Middle frontal gyrus (tissue), 1 donor: ENCODE results near the gene FFAR3.

Experiments
- DNase-seq: peaks from one replicate; pipeline ENCODE4 v3.0.0-alpha.2; 2015; ENCODE audit warnings: low spot score; ENCODE audit errors: extremely low spot score

FFAR3 gene

DNA sequence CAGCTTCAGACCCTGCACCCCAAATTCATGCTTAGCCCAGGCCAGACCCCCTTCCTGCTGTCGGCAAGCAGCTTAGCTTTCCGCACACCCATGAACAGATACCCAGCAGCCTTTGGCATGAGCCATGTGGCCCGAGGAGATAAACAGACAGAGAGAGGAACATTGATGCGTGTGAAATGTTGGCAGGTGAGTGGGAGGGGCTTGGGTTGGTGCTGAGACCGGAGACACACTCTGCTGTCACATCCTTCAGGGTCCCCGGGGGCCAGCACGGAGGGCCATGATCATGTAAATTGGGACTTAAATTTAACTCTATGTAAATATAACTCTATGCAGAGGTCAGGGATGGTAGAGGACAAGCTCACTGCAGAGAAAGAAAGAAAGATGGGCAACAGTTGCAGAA is 27.8 kb upstream of the FFAR3 start:
- no peak for DNase-seq

DNA sequence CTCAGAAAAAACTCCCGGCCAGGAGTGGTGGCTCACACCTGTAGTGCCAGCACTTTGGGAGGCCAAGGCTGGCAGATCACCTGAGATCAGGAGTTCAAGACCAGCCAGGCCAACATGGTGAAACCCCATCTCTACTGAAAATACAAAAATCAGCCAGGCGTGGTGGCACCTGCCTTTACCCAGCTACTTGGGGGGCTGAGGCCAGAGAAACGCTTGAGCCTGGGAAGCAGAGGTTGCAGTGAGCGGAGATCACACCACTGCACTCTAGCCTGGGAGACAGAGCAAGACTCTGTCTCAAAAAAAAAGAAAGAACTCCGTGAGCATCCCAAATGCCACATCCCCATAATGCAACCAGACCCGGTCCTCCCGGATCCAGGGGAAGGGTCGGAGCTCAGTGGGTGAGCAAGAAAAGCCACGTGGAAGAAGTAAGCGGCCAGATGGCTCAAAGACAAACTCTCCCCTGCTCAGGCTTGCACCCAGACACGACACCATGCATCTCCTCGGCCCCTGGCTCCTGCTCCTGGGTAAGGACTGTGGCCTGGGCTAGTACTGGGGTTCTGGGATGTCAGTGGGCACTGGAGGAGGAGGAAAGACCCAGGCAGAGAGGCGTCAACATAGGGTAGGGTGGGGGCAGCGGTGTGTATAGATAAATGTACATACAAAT is 26.6 kb upstream of the FFAR3 start:
- DNase-seq = no peak

DNA sequence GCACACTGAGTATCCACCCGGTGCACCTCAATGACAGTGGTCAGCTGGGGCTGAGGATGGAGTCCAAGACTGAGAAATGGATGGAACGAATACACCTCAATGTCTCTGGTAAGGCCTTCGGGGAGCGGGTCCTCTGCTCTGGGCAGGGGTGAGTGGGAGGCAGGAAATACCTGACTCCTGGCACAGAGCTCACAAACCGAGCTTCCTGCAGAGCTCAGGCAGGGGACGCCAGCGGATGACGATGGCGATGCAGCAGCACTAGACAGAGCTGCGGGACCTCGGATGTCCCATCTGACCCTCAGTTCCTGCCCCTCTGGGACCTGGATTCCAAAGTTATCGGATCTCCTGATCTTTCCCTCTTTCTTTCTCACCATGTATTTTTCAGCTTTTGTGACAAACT is 25.4 kb upstream of the FFAR3 start:
- no peak for DNase-seq

DNA sequence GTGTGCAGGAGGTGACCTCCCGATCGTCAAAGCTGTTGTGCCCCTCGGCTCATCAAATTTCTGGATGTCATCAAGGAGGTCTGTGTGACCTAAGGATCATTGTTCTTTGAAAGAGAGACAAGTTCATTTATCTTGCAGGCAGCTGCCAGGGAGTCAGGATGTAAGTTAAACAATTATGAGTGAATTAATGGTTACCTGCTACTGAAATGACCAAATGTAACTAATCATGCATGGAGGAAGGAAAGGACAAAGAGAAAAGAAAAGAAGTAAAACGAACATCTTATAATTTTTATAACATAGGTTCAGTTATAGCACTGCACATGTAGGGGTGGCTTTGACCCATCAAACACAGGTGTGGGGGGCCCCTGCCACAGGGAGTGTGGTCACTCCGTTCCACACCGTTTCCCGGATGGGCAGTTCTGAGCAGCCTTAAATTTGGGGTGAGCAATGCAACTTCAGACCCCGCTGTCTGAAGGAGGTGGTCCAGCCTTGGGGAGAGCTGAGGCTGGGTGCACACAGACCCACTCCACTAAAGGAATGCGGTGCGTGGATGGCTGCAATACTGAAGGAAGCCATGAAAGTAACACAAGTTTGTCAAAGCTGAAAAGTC is 24.0 kb upstream of the FFAR3 start:
- DNase-seq = no peak

DNA sequence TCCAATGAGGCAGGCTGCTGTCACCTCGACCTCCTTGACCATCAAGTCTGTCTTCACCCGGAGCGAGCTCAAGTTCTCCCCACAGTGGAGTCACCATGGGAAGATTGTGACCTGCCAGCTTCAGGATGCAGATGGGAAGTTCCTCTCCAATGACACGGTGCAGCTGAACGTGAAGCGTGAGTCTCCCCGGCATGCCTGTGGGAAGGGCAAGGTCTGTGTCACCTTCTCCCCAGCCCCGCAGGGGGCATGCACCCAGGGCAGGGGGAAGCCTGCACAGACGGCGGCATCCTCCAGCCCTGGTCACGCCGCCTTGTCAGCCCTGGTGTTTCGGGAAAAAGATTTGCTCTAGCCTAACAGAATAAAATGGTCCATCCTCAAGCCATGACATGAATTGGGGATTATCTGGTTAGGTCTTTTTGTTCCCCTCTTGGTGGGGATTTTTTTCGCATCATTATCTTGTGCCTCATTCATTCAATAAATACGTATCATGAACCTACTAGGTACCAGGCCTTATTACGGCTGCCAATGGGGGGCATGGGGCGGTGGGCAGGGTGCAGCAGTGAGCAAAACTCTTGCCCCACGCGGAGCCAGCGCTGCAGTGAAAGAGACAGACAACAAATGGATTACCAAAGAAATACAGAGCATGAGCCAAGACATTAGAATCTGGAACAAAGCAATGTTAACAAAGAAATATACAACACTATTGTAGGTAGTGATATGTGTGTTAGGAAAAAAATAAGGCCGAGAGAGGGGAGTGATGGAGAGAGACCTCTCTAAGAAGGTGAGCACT is 21.9 kb upstream of the FFAR3 start:
- DNase-seq = no peak

DNA sequence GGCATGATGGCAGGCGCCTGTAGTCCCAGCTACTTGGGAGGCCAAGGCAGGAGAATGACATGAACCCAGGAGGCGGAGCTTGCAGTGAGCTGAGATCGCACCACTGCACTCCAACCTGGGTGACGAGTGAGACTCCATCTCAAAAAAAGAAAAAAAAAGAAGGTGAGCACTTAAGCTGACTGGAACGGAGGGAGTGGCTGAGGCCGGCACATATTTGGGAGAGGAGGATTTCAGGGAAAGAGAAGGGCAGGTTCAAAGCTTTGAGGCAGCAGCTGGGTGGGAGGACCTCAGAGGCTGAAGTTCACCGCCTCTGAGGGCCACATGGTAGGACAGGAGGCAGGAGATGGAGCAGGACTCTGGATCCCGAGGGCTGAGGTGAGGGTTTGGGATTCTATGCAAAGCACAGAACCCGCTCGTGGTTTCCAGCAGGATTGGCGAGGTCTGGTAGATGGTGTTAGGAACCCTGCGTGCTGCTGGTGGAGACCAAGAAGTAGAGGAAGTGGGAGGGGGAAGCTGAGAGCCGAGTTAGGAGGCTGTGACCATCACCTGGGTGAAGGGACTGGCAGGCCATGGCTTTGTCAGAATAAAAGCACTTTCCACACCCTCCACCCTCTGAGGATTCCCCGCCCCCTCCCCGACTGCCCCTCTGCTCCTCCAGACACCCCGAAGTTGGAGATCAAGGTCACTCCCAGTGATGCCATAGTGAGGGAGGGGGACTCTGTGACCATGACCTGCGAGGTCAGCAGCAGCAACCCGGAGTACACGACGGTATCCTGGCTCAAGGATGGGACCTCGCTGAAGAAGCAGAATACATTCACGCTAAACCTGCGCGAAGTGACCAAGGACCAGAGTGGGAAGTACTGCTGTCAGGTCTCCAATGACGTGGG is 20.9 kb upstream of the FFAR3 start:
- no peak for DNase-seq

DNA sequence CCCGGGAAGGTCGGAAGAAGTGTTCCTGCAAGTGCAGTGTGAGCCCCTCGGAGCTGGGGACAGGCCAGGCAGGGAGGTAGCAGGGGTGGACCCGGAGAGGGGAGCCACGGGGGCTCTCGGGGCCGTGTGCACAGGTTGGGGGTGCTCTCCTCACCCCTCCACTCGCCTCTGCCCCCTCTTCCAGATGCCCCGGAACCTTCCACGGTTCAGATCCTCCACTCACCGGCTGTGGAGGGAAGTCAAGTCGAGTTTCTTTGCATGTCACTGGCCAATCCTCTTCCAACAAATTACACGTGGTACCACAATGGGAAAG is 20.3 kb upstream of the FFAR3 start:
- no peak for DNase-seq

DNA sequence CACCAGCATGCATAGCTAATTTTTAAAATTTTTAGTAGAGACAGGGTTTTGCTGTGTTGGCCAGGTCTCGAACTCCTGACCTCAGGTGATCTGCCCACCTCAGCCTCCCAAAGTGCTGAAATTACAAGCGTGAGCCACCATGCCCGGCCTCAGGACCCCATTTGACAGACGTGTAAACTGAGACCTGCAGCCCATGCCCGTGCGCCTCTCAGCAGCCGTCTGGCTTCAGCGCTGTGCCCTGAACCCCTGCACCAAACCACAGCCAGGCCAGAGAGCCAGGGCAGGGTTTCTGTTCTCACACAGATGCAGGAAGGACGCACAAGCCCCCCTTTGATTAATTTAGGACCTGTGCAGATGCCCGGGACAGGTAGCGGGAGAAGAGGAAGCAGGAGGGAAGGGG is 17.8 kb upstream of the FFAR3 start:
- no peak for DNase-seq

DNA sequence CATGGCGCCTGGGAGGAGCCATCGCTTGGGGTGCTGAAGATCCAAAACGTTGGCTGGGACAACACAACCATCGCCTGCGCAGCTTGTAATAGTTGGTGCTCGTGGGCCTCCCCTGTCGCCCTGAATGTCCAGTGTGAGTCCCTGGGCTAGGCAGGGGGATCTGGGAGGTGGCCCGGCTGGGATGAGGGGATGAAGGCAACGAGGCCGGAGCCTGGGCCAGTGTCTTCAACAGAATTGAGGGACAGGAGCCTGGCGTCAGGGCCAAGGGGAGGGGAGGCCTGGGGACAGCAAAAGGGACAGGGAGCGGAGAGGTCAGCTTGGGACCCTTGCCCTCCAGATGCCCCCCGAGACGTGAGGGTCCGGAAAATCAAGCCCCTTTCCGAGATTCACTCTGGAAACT is 17.3 kb upstream of the FFAR3 start:
- no peak for DNase-seq

DNA sequence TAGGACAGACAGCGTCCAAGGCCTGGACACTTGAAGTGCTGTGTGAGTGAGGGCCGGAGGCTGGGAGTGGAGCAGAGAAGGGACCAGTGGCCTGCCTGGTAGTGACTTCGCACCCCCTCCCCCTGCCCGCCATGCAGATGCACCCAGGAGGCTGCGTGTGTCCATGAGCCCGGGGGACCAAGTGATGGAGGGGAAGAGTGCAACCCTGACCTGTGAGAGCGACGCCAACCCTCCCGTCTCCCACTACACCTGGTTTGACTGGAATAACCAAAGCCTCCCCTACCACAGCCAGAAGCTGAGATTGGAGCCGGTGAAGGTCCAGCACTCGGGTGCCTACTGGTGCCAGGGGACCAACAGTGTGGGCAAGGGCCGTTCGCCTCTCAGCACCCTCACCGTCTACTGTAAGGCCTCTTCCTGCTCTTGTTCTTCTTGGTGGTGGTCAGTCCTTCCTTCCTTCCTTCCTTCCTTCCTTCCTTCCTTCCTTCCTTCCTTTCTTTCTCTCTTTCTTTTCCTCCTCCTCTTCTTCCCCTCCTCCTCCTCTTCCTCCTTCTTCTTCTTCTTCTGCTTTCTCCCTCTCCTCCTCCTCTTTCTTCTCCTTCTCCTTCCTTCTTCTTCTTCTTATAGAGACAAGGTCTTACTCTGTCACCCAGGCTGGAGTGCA is 16.6 kb upstream of the FFAR3 start:
- no peak for DNase-seq

DNA sequence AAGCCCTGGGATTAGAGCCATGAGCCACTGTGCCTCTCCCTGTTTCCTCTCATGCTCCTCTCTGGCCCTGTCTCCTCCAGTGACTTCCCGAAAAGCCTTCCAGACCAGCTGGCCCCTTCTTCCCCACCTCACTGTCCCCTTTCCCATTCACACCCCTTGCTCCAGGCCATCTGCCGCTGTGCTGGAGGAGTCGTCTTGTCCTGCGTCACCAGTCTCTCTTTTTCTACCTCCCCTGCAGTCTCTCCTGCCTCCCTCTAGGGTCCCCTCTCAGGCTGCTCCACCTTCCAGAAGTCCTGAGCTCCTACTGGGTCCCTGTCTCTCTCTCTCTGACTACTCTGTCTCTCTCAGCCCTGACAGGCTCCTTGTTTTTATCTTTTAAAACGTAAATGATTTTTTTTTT is 15.8 kb upstream of the FFAR3 start:
- no peak for DNase-seq

DNA sequence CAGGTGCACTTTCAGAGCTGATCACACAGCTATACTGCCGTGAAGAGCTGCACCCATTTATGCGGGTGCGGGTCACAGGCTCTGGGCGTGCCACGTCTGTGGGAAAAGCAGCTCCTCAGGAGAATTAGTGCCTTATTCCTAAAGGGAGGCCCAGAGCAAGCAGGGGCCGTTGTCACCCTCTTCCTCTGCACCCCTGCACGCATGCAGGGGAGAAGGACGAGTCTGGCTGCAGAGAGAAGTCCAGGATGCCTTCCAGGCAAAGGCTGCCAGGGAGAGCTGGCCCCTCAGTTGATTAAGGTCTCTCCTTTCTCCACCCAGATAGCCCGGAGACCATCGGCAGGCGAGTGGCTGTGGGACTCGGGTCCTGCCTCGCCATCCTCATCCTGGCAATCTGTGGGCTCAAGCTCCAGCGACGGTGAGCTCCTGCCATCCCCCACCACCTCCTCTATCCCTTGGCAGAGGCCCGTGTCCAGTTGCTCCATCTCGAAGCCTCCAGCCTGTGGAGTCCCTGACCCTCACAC is 13.7 kb upstream of the FFAR3 start:
- DNase-seq = no peak

DNA sequence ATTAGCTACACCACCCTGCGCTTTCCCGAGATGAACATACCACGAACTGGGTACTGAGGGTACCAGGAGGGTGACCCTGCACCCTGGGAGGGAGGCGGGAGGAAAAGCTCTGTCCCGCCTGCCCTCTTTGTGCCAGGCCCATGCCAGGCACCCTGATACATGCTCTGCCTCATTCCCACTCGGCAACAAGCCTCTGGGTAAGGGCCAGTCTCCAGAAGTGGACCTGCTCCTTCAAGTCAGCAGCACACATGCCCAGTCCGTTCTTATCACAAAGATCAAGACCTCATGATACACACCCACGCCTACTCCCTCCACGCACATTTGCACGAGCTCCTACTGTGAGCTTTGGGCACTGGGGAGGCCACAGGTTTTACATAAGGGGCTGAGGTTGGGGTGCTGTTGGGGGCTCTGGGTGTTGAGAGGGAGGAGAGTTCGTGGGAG is 12.6 kb upstream of the FFAR3 start:
- no peak for DNase-seq

DNA sequence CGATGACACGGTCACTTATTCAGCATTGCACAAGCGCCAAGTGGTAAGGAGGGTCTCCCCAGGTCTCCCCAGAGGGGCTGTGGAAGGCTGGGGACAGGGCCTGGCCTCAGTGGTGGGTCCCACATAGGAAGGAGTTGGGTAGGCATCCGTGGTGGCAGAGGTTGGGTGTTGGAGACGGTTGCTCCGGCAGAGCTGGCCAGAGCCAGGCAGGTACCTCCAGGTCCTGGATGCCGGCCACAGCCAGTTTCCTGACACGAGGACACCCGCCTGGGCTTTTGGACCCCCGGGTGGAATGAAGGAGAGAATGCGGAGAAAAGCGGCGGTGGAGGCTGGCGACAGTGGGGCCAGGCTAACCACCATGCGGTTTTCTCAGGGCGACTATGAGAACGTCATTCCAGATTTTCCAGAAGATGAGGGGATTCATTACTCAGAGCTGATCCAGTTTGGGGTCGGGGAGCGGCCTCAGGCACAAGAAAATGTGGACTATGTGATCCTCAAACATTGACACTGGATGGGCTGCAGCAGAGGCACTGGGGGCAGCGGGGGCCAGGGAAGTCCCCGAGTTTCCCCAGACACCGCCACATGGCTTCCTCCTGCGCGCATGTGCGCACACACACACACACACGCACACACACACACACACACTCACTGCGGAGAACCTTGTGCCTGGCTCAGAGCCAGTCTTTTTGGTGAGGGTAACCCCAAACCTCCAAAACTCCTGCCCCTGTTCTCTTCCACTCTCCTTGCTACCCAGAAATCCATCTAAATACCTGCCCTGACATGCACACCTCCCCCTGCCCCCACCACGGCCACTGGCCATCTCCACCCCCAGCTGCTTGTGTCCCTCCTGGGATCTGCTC is 11.8 kb upstream of the FFAR3 start:
- no peak for DNase-seq

DNA sequence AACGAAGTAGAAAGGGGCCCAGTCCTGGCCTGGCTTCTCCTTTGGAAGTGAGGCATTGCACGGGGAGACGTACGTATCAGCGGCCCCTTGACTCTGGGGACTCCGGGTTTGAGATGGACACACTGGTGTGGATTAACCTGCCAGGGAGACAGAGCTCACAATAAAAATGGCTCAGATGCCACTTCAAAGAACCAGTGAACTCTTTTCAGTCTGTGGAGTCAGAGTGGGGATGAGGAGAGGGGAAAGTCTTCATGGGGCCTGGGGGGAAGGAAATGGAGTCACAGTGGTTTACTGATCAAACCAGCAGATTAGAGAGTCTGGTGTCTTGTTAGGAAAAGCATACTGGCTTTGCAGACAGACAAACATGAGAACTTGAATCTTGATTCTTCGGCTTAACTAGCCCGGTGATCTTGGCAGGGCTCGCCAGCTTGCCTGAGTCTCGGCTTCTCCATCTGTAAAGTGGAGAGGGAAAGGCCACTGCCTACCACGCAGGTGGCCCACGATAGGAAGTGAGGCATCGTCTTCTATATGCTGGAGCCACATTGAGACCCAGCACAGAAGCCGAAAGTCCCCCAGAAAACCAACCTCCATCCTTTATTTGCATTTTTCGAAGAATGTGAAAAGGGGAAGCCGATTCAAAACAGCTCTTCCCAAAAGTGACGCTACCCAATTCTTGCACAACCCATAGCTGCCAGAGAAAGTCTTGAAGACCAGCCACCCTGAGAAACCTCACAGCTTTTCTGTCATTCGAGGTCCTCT is 10.9 kb upstream of the FFAR3 start, which contains the start of gene FFAR1:
TSS of gene FFAR1 (plus strand) at position 732 of the 759 bp plus-strand sequence. CDS start 3,650 bp downstream, outside the sequence.
- no peak for DNase-seq

DNA sequence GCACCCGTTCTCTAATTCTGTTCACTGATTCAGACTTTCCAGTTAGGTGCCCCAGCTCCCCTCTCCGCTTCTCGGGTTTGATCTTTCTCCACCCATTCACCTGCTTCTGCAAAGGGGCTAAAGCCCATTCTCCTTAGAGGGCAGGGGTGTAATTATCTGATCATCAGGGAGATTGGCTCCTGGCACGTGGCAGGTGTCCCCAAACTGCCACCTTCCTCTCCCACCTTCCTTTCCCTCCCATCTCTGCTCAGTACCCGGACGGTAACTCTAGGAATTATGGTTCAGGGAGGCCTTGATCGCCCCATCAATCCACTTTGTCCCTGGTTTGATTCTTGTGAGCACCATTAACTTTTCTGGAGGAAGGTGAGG is 10.3 kb upstream of the FFAR3 start:
- no peak for DNase-seq

DNA sequence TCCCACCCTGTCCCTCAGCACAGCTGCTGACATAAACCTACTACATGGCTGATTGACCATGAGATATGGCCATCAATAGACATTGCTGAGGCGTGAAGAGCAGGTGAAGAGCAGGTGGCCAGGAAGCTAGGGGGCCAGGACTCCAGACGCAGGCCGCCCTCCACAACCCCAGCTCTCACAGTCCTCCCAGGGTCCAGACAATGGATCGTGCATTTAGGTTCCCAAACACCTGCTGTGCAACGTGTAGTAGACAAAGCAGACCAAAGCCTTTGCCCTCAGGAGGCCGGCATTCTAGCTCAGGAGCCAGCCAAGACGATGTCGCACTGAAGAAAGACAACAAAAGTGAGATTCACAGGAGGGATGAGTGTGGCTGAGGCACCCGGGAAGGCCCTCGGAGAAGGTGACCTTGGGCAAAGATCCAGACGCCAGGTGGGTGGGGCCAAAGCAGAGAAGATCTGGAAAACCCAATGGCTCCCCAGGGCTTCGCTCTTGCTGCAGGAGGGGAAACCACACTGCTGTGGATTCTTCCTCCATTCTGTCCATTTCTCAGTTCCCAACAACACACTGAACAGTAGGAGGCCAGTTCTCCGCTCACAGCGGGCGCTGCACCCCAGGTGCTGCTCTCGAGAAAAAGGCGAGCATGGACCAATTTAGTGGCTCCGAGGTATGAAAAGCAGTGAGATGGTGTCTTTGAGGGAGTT is 9.2 kb upstream of the FFAR3 start:
- no peak for DNase-seq

DNA sequence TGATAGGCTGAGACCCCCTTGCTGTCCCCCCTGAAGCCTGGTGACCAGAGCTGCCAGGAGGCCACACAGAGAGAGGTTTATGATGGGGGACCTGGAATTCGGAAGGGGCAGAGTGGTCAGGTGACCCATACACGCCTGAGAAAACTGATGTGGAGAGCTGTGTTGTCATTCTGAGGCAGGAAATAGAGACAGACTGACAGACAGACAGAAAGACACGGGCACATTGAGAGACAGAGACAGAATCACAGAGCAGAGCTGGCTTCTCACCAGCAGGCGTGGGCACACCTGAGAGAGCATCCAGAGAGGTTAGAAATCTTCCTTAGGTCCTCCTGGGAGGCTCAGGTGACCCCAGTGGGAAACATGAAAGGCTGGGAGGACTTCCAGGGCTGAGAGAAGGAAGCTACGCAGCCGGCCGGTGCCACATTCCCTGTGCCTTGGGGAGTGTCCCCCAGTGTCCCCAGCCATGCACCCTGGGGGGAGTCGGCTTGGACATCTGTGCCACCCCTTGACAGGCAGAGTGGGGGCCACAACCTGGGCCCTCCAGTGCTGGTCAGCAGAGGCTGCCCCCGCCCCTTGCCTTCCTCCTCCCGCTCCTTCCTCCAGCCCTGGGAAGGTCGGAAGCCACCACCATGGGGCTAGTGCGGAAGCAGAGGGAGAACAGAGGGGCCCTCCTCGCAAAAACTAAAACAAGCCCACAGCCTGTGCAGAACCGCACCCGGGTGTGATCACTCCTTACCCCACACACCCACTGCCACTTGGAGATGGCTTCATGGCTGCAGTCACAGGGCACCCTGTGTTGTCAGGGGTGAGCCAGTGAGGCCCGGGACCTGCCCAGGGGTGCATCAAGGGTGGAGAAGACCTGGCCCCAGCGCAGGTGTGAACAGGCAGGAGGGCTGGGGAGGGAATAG is 8.4 kb upstream of the FFAR3 start:
- no peak for DNase-seq
